ENCODE measurements around the gene XRN1. TPM values are rescaled to one million over a fixed set of nuclear protein-coding genes. Genes with fewer than 3 reads are reported as not detected.

The XRN1 gene
- polyA plus RNA-seq, 1 experiment = 14.3 TPM

DNA sequence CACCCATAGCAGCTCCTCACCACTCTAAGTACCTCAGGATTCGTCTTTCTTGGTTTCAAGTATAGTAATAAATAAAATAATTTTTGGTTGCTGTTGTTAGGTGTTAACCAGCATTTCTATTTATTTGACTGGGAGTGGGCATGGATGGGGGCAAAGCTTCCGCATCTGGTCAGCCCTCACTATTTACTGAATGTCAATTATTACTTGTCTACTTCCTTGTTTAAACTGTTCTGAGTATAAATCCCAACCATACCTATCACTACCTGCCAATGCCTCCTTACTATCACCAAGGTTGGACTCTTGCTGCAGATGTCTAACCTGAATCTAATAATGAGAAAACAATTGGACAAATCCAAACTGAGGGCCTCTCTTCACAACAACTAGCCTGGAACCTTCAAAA, 180.6 kb downstream of the XRN1 start:
- ChIA-PET POLR2A (no interaction called here), CTCF (no interaction called here)
- TF ChIP-seq, protein P1, sequence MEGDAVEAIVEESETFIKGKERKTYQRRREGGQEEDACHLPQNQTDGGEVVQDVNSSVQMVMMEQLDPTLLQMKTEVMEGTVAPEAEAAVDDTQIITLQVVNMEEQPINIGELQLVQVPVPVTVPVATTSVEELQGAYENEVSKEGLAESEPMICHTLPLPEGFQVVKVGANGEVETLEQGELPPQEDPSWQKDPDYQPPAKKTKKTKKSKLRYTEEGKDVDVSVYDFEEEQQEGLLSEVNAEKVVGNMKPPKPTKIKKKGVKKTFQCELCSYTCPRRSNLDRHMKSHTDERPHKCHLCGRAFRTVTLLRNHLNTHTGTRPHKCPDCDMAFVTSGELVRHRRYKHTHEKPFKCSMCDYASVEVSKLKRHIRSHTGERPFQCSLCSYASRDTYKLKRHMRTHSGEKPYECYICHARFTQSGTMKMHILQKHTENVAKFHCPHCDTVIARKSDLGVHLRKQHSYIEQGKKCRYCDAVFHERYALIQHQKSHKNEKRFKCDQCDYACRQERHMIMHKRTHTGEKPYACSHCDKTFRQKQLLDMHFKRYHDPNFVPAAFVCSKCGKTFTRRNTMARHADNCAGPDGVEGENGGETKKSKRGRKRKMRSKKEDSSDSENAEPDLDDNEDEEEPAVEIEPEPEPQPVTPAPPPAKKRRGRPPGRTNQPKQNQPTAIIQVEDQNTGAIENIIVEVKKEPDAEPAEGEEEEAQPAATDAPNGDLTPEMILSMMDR (IDR thresholded peaks at IDR 0.05; ENCODE audit: insufficient read depth, low read depth, low read length) = no peak
- Histone ChIP-seq H3K36me3 (ENCODE audit: control insufficient read depth, insufficient read depth, low read length) (no peaks in the 10 kb centered on the region), H3K4me3 (ENCODE audit: low read depth, low read length) (no peak overlapping the region), H3K27me3 (ENCODE audit: control insufficient read depth, insufficient read depth, low read length) (no peaks in the 10 kb centered on the region)
- no peak for DNase-seq (ENCODE audit: low read depth)

- H3K27me3 ChIP-seq (ENCODE audit: control insufficient read depth, insufficient read depth, low read length) = no peaks in the 10 kb centered on the region
- no peak overlapping the region for H3K4me3 ChIP-seq (ENCODE audit: low read depth, low read length)
- CTCF ChIA-PET = no interaction called here
- H3K36me3 ChIP-seq (ENCODE audit: control insufficient read depth, insufficient read depth, low read length) = no peaks in the 10 kb centered on the region
- no peak for DNase-seq (ENCODE audit: low read depth)
- TF ChIP-seq, protein P1 (IDR thresholded peaks at IDR 0.05; ENCODE audit: insufficient read depth, low read depth, low read length) = no peak
- POLR2A ChIA-PET = interaction anchor here (0.7 kb wide), 1 partner anchor 866 kb away, joined by 3 read pairs; no protein-coding TSS in a partner anchor
Observed at GRCh38 chr3:142263112-142263511, 184.7 kb downstream of the XRN1 start.

DNA sequence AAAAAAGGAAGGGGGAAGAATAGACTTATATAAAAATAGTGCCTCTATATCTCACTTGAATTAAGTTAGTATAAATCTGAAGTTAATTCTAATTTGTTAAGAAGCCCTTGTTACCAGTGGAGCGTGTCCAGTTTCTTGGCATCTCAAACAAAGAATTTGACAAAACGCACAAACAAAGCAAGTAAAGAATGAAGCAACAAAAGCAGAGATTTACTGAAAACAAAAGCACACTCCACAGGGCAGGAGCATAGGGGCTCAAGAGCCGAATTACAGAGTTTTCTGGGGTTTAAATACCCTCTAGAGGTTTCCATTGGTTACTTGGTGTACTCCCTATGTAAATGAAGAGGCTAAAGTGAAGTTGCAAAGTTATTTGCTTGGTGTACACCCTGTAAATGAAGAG, 188.5 kb downstream of the XRN1 start:
- TF ChIP-seq, protein P1 (IDR thresholded peaks at IDR 0.05; ENCODE audit: insufficient read depth, low read depth, low read length) = no peak
- Histone ChIP-seq H3K27me3 (ENCODE audit: control insufficient read depth, insufficient read depth, low read length) (no peaks in the 10 kb centered on the region), H3K36me3 (ENCODE audit: control insufficient read depth, insufficient read depth, low read length) (no peaks in the 10 kb centered on the region), H3K4me3 (ENCODE audit: low read depth, low read length) (no peak overlapping the region)
- POLR2A ChIA-PET = no interaction called here
- CTCF ChIA-PET = no interaction called here
- no peak for DNase-seq (ENCODE audit: low read depth)

GRCh38 chr3:142256712-142257333, 191.0 kb downstream of the XRN1 start:
- no peaks in the 10 kb centered on the region for H3K27me3 ChIP-seq (ENCODE audit: control insufficient read depth, insufficient read depth, low read length)
- no peak overlapping the region for H3K4me3 ChIP-seq (ENCODE audit: low read depth, low read length)
- POLR2A ChIA-PET = no interaction called here
- H3K36me3 ChIP-seq (ENCODE audit: control insufficient read depth, insufficient read depth, low read length) = no peaks in the 10 kb centered on the region
- TF ChIP-seq, protein P1 (IDR thresholded peaks at IDR 0.05; ENCODE audit: insufficient read depth, low read depth, low read length) = no peak
- CTCF ChIA-PET = interaction anchor here (0.8 kb wide), 1 partner anchor 14 kb away, joined by 4 read pairs; no protein-coding TSS in a partner anchor
- no peak for DNase-seq (ENCODE audit: low read depth)

Small RNA genes lying within 50 kb of the gene (small RNA-seq; reads per million reads assigned to genes)
- not detected for gene RNU1-100P (ENCODE audit: insufficient read length, low read depth, low replicate concordance)
- gene RNU6-1294P (ENCODE audit: insufficient read length, low read depth, low replicate concordance) = not detected

Other genes starting within 250 kb of the XRN1 start
- 4.3 and 7.3 TPM in 2 replicates for gene GK5, start 222.5 kb downstream of the XRN1 start, polyA plus RNA-seq (2011; rRNA removed)
- gene ATR, start 130.7 kb upstream of the XRN1 start, polyA plus RNA-seq (2011; rRNA removed) = 6.0 and 13.2 TPM in 2 replicates
- gene PLS1, start 148.4 kb upstream of the XRN1 start, polyA plus RNA-seq (2011; rRNA removed) = 0.23 and 0.58 TPM in 2 replicates